Tibial nerve (tissue), 4 donors: ENCODE data around the gene SVIL. TPM values are rescaled to one million over a fixed set of nuclear protein-coding genes. Genes with fewer than 3 reads are reported as not detected.

ENCODE experiments used
- DNase-seq, 2 donors: peaks; one replicate each; pipeline ENCODE4 v3.0.0-alpha.2; 2019; ENCODE audit warnings: low spot score in 2 of 2
- H3K27ac ChIP-seq, 4 donors: fragments of 200-600 bp; sonication (generic) in 3 of 4; one replicate each; pipeline ENCODE4 v1.5.1; 2017 to 2019; ENCODE audit warnings: mild to moderate bottlenecking in 1 of 4
- H3K27me3 ChIP-seq, 2 donors: fragments of 200-600 bp; sonication (generic) in 1 of 2; one replicate each; pipeline versions ENCODE4 v1.5.1 to v1.6.0; 2017 to 2019
- H3K36me3 ChIP-seq, 3 donors: fragments of 200-600 bp; sonication (generic); one replicate each; pipeline ENCODE4 v1.5.1; 2018 to 2019
- H3K4me1 ChIP-seq, 4 donors: fragments of 200-600 bp; sonication (generic) in 3 of 4; one replicate each; pipeline ENCODE4 v1.5.1; 2017 to 2019
- H3K4me3 ChIP-seq, 4 donors: fragments of 200-600 bp; sonication (generic) in 3 of 4; one replicate each; pipeline ENCODE4 v1.5.1; 2017 to 2019; ENCODE audit warnings: mild to moderate bottlenecking in 1 of 4, moderate library complexity in 1 of 4
- H3K9me3 ChIP-seq, 4 donors: fragments of 200-600 bp; sonication (generic) in 3 of 4; one replicate each; pipeline ENCODE4 v1.5.1; 2017 to 2019
- CTCF ChIP-seq, 5 experiments: fragments of 200-600 bp in 3 of 5; fragments of 450-650 bp in 2 of 5; sonication (generic) in 3 of 5; IDR thresholded peaks; one replicate each; pipeline ENCODE4 v1.5.1; 2016 to 2019; ENCODE audit warnings: antibody characterized with exemption in 5 of 5, mild to moderate bottlenecking in 3 of 5, moderate library complexity in 2 of 5
- EP300 ChIP-seq, 2 donors: sonication (generic); formaldehyde crosslinking; IDR thresholded peaks; one replicate each; pipeline ENCODE4 v1.6.1; 2017; ENCODE audit warnings: antibody characterized with exemption in 2 of 2, mild to moderate bottlenecking in 1 of 2
- POLR2A ChIP-seq, 2 donors: fragments of 450-650 bp; IDR thresholded peaks; one replicate each; pipeline ENCODE4 v1.6.1; 2017; ENCODE audit warnings: antibody characterized with exemption in 2 of 2, mild to moderate bottlenecking in 2 of 2, moderate library complexity in 2 of 2
- WGBS, 2 donors: methylation state at CpG; one replicate each; pipeline ENCODE4 v1.1.5; 2018; 5-methylcytosine and 5-hydroxymethylcytosine counted together
- total RNA-seq, 4 donors: library from RNA; depleted of rRNA; stranded (reverse); fragments of >200 nt; gene quantifications; one replicate each; pipeline ENCODE4 v1.1.0, GENCODE V29; 2016

SVIL gene
- total RNA-seq, 4 donors from 2014 or later, result 23.6 to 32.0 (median 26.0) TPM

GRCh38 chr10:29533046-29533445 is 101.7 kb downstream of the SVIL start:
- Histone ChIP-seq H3K4me1 (peaks cover 0 to 20% (median 12%) of the 10 kb centered on the region in 4 donors), H3K27me3 (no peaks in the 10 kb centered on the region), H3K27ac (no peak overlapping the region), H3K36me3 (peaks cover 0 to 4% (median 0%) of the 10 kb centered on the region in 3 donors), H3K9me3 (no peaks in the 10 kb centered on the region), H3K4me3 (no peak overlapping the region)
- 92 to 95% methylated on average over 14 of the region's 14 CpGs for WGBS, 2 donors
- TF ChIP-seq POLR2A (IDR thresholded peaks at IDR 0.05) (no peak), EP300 (IDR thresholded peaks at IDR 0.05) (no peak), CTCF (IDR thresholded peaks at IDR 0.05) (no peak)
- DNase-seq, result no peak

- TF ChIP-seq CTCF (IDR thresholded peaks at IDR 0.05), result no peak
- no peak for TF ChIP-seq POLR2A (IDR thresholded peaks at IDR 0.05)
- TF ChIP-seq EP300 (IDR thresholded peaks at IDR 0.05), result no peak
- H3K4me1 ChIP-seq, result peaks cover 0 to 20% (median 12%) of the 10 kb centered on the region in 4 donors
- no peak for DNase-seq
- H3K9me3 ChIP-seq, result no peaks in the 10 kb centered on the region
- WGBS, 2 donors, result 95 to 97% methylated on average over 19 of the region's 19 CpGs
- H3K36me3 ChIP-seq, result peaks cover 0 to 4% (median 0%) of the 10 kb centered on the region in 3 donors
- no peaks in the 10 kb centered on the region for H3K27me3 ChIP-seq
- no peak overlapping the region for H3K27ac ChIP-seq
- no peak overlapping the region for H3K4me3 ChIP-seq
Measured at GRCh38 chr10:29532256-29532878, 102.4 kb downstream of the SVIL start.

DNA sequence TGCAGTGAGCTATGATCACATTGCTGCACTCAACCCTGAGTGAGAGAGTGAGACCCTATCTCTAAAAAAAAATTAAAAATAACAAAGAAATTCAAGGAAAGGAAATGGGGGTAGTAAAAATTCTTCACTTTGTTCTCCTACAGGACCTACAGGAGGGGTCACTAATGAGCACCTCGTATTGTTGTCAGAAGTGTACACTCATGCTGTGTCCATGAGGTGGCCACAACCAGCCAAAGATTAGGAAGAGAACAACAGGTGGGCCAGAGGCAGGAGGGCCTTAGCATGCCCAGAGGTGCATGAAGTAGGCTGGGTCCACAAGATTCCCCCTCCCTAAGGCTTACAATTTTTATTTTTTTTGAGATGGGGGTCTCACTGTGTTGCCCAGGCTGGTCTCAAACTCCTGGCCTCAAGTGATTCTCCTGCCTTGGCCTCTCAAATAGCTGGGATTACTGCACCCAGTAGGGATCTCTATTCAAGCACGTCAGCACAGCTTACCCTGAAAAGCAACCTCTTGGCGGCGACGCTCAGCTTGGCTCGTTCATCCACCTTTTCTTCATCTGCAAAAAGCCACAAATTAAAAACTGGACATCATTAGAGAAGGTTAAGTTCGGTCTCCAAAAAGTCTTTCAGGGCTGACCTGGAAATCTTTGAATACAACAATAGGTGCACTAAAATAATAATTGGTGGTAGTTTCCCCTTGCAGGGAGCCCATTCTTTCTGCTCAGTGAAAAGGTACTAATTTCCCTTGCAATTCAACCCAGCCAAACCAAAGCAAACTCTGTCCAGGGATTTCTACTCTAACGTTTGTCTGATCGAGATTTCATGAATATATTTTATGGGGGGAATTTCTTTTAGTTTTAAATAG is 104.4 kb downstream of the SVIL start:
- 77 to 78% methylated on average over 9 of the region's 9 CpGs for WGBS, 2 donors

DNA sequence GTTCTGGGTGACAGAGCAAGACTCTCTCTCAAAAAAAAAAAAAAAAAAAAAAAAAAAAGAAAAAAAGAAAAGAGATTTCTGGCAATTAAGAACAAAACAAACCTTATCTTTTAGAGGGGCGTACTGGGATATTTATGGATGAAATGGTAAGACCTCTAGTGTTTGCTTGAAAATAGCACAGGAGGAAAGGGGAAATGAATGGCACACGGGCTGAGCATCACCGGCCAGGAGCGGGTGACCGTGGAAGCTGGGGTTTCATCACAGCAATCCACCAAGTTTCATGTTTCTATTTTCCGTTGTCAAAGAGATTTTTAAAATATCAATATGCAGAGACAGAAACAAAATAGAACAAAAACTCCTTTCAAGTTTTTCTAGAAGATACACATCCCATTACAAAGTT is 105.6 kb downstream of the SVIL start:
- H3K36me3 ChIP-seq, result peaks cover 0 to 4% (median 0%) of the 10 kb centered on the region in 3 donors
- H3K9me3 ChIP-seq, result no peaks in the 10 kb centered on the region
- no peak overlapping the region for H3K27ac ChIP-seq
- no peak overlapping the region for H3K4me3 ChIP-seq
- H3K27me3 ChIP-seq, result no peaks in the 10 kb centered on the region
- whole genome bisulfite sequencing, 2 donors, result 70 to 83% methylated on average over 6 of the region's 6 CpGs
- DNase-seq, result no peak
- TF ChIP-seq CTCF (IDR thresholded peaks at IDR 0.05), result no peak
- TF ChIP-seq POLR2A (IDR thresholded peaks at IDR 0.05), result no peak
- TF ChIP-seq EP300 (IDR thresholded peaks at IDR 0.05), result no peak
- H3K4me1 ChIP-seq, result peaks cover 0 to 2% (median 0%) of the 10 kb centered on the region in 4 donors

More for the DNA sequence above, 104.4 kb downstream of the SVIL start:
- no peak overlapping the region for H3K27ac ChIP-seq
- DNase-seq, result no peak
- peaks cover 0 to 9% (median 3%) of the 10 kb centered on the region in 4 donors for H3K4me1 ChIP-seq
- peaks cover 0 to 4% (median 0%) of the 10 kb centered on the region in 3 donors for H3K36me3 ChIP-seq
- H3K9me3 ChIP-seq, result no peaks in the 10 kb centered on the region
- TF ChIP-seq CTCF (IDR thresholded peaks at IDR 0.05) (no peak), EP300 (IDR thresholded peaks at IDR 0.05) (no peak)
- no peaks in the 10 kb centered on the region for H3K27me3 ChIP-seq
- H3K4me3 ChIP-seq, result no peak overlapping the region

GRCh38 chr10:29525762-29526161 is 109.0 kb downstream of the SVIL start:
- DNase-seq, result no peak
- Histone ChIP-seq H3K9me3 (no peaks in the 10 kb centered on the region), H3K4me3 (no peak overlapping the region), H3K27me3 (no peaks in the 10 kb centered on the region), H3K27ac (no peak overlapping the region), H3K4me1 (peaks cover 0 to 14% (median 0%) of the 10 kb centered on the region in 4 donors), H3K36me3 (peaks cover 0 to 21% (median 0%) of the 10 kb centered on the region in 3 donors)
- WGBS, 2 donors, result 89 to 92% methylated on average over 7 of the region's 7 CpGs
- TF ChIP-seq POLR2A (IDR thresholded peaks at IDR 0.05), result no peak
